Activated T-cell treated with anti-CD3 and anti-CD28 coated beads, Interleukin-2, amount 50 U/mL, for 48 hours (primary cell): ENCODE results near the gene CDC5L.

Experiments
- DNase-seq, 2 experiments: peaks; one replicate each; pipeline ENCODE4 v3.0.0-alpha.2; 2020

The CDC5L gene

DNA sequence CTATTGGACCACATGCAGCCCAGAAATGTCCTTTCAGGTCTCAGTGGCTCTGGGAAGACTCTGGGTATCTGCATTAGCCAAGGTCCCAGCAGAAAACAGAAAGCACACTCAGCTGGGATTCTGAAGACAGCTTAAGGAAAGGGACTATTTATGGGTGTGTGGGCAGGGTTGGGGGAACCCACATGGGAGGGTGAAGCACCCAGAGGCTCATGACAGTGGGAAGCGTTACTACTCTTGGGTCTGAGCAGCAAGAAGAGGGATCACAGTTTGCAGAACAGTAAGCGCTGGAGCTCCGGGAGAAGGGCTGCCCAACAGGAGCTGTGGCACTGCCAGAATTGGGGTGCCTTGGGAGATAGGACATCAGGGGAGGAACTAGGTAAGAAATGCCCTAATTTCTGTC lies 12.4 kb upstream of the CDC5L start:
- no peak for DNase-seq

DNA sequence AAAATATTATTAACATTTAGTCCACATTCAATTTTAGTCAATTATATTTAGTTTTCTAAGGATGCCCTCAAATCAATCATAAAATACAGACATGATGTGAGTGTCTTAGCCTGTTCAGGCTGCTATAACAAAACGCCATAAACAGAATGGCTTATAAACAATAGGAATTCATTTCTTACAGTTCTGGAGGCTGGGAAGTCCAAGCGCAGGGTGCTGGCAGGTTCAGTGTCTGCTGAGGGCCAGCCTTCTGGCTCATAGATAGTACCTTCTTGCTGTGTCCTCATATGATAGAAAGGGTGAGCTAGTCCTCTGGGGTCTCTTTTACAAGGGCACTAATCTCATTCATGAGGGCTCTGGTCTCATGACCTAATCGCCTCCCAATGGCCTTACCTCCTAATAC lies 10.0 kb upstream of the CDC5L start:
- DNase-seq = no peak

DNA sequence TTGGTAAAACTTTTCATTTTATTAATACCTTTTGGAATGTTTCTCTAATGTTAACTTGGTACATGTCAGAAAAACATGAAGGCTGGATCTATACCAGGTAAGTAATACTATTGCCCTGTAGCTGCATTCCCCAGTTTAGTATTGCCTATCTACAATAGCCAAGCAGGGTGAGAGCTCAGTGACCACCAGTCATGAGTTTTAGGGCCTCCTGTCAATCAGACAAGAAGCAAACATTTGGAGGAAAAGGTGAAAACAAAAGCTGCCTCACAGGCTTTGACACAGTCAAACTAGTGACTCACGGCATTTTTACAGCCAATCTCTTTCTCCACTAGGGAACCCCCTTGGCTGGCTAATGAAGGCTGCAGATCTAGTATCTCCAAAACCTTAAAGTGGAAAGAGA lies 9.5 kb upstream of the CDC5L start:
- DNase-seq = no peak

DNA sequence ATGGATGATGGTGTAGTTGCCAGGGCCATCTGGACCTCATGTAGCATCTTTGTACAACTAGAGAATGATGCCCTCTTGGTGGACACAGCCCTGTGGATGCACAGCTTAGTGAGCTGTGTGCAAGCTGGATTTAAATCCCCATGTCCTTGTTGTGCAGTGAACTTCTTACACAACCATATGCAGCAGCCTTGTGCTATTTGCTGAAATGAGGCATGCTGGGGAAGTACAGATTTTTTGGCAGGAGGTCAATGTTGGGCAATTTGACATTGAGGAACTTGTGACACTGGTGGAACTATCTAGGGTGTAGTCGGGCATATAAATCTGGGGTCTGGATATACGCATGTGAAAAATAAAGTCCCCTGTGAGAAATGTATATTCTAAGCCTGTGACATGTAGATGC lies 5.8 kb upstream of the CDC5L start:
- no peak for DNase-seq

DNA sequence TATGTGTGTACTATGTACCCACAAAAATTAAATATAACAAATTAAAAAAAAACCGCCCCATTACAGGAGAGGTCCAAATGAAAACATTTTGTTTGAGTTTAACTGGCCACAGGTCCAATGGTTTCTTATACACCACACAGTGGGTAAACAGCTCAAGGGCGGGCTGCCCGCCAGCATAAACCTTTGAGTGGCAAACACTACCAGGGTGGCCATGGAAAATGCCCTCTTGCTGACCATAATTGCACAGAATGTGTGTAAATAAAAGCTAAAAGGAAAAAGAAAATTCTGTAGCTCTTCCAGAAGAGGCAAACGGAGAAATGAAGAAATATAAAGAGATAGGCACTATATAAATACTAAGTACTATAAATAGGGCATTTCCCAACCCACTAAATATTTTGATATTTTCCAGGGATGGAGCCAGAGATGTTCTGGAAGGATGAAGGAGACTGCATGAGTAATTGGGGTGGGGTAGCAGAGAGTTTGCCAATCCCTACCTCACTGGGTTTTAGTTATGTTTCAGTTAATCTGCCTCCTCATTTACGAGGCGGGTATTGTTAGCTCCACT lies 1.1 kb upstream of the CDC5L start:
- DNase-seq = no peak

DNA sequence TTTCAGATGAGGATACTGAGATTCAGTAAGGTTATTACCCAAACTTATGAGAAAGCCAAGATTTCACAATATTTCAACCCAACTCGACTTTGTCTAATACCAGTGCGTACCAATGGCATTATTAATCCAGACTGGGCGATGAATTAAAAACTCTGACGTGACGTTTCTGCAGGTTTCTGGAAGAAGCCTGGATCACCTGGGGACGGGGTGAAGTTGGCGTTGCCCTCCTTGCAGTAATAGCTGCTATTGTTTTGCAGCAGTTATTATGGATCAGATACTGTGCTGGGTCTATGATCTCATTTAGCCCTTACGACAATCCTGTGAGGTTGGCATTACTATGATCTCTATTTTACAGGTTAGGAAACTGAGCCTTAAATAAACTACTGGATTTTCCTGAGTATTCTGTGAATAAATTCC lies 569 bp upstream of the CDC5L start:
- no peak for DNase-seq

DNA sequence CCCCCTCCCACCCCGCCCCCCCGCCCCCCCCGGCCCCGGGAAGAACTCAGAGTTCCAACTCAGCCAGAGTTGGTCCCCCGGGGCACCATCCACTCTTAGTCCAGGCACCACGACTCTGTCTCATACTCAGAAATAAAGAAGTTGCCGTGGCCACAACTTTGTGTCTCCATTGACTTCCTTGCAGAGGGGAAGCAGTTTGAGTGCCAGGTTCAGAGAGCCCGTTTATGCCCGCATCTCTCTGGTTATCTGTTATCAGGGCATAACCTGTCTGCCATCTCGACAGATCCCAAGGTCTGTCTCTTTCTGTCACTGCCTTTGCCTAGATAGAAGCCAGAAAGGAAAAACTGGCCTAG lies 605 bp downstream of the CDC5L start:
- DNase-seq = no peak

DNA sequence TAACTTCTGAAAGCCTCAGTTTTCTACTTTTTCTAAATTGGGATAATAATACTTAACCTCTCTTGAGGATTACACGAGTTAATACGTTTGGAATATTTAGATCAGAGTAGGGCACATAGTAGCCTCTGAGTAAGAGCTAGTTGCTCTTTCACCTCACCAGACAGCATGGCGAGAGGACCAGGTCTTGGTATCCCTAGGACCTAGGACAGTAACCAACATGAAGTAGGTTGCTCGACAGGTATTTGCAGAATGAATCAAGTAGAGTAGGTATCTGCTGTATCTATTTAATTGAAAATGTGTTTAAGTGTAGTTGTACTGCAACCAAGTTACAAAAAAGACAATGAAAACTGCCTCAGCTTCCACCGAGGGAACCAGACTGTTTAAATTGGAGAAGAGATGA lies 1.4 kb downstream of the CDC5L start:
- DNase-seq = no peak

DNA sequence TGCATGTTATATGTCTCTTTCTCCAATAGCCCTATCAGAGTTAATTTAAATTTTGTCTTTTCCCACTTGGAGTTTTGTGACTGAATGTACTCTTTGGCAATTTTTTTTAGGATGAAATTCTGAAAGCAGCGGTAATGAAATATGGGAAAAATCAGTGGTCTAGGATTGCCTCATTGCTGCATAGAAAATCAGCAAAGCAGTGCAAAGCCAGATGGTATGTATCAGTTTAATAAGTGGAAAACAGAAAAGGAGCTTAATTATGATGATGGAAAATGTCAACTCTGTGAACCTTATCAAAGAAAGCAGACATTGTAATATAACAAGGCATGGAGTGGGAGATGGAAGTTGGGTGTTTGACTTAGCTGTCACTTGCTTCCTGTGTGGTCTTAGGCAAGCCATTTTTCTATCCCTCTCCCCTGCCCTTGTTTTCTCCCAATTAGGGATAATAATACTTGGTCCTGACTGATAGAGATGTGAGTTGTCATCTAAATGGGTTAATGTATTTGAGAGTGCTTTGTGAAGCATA lies 2.7 kb downstream of the CDC5L start:
- no peak for DNase-seq

DNA sequence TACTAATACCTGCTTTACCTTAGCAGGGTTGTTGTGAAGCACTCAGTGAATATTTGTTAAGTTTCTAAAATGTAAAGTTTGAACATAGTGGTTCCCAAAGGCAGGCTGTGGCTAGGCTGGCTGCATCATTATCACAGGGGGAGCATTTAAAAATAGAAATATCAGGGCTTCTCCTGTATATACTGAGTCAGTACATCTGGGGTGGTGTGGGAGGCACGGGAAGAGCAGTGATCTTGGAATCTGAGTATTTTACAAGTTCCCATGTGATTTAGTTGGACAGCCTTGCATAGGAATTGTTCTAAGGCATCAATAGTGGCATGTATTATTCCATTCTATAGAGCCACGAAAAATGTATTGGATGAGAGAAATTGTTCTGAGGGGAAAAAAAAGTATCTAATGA lies 8.0 kb downstream of the CDC5L start:
- DNase-seq = no peak

DNA sequence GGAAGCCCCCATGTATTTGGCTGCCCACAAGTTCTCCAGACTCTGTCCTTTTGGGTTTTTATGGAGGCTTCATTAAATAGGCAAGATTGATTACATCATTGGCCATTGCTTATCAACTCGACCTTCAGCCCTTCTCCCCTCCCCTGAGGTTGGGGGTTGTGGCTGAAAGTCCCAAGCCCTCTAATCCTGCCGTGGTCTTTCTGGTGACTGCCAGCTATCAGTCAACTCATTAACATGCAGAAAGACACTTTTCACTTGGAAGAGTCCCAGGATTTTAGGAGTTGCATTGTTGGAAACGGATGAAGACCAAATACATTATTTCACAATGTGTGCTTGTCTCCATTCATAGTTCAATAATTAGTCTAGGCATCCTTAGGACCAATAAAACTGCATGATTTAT lies 9.5 kb downstream of the CDC5L start:
- no peak for DNase-seq

DNA sequence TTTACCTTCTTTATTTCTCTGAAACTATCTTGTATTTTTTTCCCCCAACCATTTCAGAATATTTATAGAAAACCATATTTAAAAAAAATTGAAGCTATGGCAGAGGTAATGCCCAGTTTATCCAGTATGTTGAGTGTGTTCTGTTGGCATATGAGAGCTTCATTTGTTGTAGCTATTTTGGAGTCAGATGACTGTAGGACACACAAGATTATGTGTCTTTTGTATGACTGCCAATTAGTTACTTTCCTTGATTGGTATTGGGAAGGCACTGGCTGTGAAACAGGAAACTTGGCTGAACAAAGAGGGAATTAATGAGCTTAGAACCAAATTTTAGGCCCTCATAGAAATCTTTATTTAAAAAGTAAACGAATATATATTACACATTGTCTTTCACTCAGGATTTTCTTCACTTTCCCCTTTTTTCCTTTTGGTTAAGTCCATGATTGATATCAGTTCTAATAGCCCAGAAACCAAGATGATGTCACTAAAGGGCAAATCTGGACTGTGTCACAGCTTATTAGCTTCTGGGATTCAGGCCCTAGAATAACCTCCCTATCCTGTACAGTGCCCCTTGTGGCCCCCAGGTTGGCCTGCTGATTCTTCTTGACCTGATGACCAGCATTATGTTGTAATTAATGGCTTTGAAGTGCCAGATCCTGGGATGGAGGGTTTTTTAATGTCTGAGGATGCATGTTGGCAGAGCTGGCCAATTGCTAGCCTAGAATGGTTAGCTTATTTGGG lies 10.1 kb downstream of the CDC5L start:
- DNase-seq = no peak

DNA sequence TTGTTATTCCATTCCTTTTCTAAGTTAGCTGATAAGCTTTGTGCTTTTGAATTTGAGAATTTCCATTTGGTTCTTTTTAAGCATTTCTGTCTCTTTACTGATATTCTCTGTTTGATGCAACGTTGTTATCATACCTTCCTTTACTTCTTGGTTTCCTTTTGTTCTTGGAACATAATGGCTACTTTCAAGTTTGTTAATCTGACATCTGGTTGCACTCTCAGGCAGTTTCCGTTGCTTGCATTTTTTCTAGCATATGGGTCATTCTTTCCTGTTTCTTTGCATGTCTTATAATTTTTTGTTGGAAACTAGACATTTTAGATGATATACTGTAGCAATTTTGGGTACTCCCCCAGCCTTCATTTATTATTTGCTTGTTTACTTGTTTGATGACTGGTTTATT lies 12.5 kb downstream of the CDC5L start:
- DNase-seq = no peak

DNA sequence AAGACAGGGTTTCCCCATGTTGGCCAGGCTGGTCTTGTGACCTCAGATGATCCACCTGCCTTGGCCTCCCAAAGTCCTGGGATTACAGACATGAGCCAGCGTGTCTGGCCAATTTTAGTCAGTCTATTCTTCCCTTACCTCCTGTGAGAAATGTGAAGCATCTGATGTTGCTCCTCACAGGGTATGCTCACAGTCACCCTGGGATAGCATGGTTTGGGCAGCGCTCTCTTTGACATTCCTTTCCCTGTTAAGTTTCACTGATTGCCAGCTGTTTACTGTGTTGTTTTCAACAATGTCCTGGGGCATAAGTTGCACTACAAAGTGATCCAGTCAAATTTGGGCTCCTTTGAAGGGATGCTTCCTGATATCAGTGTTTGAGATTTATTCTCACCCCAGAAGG lies 13.1 kb downstream of the CDC5L start:
- no peak for DNase-seq

DNA sequence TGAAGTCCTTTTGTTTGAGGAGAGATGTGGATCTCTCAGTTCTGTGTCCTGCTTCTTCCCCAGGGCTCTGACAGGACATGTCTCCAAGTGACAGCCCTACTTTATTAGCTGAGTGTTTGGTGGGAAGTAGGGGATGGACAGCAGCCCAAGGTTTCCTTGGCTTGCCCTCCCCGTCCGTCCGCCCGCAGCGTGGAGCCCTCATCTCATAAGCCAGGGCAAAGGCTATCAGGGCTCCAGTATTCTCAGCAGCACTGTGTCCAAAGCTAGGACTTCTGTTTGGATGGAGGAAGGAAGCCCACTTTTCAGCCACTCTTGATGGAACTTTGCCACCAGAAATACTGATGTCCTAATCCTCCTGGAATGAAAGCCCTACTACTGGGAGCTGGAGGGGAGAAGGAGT lies 13.6 kb downstream of the CDC5L start:
- no peak for DNase-seq

DNA sequence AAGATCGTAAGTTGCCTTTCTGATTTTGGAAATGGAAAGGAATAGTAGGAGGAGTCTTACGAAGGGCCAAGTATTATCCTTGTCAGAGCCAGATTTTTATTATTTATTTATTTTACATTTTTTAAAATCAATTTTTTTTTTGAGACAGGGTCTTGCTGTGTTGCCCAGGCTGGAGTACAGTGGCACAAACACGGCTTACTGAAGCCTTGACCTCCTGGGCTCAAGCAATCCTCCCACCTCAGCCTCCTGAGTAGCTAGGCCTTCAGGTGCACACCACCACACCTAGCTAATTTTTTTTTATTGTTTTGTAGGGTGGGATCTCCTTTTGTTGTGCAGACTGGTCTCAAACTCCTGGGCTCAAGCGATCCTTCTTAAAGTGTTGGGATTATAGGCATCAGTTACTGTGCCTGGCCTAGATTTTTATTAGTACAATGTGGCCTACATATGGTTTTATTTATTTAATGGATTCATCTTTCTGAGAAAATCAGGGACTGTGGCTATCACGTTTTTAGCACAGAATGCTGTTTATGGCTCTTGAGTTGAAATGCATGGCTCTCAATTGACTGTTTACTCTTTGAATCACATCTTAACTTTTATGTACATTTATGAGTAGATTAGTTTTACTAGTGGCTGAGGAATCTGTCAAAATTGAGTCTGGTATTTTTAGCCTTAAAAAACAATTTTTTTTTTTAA lies 16.7 kb downstream of the CDC5L start:
- no peak for DNase-seq

DNA sequence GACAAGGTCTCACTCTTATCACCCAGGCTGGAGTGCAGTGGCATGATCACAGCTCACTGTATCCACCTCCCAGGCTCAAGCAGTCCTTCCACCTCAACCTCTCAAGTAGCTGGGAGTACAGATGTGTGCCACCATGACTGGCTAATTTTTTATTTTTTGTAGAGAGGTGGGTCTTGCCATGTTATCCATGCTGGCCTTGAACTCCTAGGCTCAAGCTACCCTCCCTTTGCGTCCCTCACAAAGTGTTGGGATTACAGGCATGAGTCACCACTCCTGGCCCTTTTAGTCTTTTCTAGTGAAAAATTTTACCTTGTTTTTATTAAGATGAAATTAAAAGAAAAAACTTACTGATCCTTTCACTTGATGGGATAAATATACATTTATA lies 17.2 kb downstream of the CDC5L start:
- no peak for DNase-seq

DNA sequence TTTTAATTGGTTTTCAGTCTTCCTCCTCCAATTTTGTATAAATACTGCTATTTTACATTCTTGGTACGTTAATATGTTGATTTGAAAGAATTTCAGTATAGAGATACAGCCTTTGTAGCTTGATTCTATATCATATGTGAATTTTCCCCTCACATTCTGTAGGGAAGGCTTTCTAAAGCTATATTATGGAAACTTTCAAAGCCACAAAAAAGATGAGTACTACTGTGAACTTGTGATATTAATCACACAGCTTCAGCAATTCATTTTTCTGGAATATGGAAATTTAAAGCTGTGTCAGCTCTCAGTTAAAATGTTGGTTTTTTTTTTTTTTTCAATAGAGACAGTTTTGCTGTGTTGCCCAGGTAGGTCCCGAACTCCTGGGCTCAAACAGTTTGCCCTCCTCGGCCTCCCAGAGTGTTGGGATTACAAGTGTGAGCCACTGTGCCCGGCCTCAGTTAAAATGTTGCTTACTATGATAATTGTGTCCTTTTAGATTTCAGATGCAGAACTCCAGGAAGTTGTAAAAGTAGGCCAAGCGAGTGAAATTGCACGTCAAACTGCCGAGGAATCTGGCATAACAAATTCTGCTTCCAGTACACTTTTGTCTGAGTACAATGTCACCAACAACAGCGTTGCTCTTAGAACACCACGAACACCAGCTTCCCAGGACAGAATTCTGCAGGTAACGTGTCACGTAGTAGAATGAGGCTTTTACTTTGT lies 20.6 kb downstream of the CDC5L start:
- no peak for DNase-seq

DNA sequence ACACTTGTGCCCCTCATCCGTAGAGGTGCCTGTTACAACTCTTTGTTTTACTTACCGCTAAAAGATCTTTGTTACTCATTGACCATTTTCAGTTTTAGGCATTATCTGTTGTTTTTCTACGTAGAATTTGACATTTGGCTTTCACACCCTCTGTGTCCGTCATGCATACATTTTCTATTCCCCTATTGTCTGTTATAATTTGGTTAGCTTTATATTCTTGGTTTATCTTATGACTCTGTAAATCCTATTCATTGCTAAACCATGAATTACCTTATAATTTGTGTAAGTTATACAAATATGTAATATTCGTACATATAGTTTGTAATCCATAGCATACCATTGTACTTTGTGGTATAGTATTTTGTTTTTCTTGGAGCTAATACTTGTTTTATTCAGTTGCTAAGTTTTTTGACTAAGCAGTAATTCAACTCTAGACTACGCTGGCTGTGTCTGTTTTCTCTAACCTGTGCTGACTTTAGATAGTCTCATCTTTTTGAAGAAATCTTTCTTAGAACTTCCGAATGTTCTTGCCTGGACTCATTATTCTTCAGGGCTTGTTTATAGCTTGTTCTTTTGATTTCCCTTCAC lies 21.8 kb downstream of the CDC5L start:
- DNase-seq = no peak

DNA sequence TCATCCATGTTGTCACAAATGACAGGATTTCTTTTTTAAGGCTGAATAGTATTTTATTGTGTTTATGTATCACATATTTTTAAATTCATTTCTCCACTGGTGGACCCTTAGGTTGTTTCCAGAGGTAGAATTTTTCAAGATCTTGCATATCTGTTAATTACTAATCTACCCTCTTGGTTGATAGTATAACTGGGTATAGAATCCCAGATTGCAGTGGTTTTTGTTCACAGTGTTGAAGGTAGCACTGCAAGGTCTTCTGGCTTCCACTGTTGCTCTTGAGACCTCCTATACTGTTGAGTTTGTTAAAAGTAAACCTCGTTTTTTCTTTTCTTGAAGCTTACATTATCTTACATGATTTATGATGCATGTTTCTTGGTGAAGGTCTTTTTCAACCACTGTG lies 22.9 kb downstream of the CDC5L start:
- no peak for DNase-seq

DNA sequence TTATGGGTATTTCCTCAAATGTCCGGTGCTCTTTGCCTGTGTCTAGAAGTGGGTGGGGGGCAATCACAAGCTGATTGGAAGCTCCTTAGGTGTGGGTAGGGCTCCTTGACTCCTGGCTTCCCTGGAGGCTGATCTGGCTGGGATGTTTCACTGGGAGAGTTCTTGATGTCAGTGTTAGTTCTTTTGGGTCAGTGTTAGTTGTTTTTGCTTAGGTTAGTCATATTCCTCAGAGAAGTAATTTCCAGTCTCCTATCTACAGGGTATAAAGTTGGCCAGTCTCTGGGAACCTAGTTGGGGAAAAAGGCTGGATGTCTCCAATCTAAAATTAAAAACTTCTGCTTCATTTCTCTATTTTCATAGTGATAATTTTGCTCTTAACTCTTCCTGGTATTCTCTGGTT lies 23.6 kb downstream of the CDC5L start:
- DNase-seq = no peak

DNA sequence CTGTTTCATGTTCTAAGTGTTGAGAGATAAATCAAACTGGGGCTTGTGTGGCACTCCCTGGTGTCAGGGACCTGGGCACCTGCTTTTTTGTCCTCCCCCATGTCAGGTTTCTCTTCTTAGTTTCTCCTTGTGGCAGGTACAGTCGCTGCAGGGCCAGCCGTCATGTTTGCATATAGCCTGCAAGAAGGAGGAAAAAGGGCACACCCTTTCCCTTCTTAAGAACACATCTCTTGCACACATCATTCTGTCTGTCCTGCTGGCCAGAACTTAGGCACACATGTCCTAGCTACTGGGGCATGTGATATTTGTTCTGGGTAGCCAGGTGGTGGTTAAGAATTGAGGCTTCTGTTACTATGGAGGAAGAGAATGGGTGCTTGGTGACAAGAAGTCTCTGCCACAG lies 27.9 kb downstream of the CDC5L start:
- DNase-seq = no peak

DNA sequence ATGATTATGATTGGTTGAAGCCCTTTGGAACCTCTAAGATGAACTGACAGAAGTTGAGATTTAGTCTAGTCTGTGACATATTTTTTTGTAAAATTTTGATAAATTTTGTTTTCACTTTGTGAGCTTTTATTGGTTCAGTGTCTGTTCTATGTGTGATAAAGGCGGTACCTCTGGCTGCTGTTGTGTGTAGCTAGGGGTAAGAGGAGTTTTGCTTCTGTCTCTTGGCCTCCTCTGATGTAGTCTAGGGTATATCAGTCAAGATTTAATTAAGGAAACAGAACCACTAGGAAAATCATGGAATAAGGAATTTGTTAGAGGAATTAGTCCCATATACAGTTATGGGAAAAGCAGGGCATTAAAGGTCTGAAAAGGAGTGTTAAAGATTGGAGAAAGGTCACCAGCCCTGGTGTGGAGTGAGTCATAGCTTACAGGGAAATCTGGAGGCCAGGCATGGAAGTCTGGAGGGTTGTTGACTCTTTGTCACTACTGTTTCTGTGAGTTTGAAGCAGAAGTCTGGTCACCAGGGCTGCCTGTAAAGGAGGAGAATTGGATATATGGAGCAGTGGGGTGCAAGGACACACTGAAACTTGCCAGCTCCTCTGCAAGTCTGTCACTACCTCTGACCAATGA lies 28.5 kb downstream of the CDC5L start:
- no peak for DNase-seq
